GM19023 (cell line): ENCODE measurements around the gene IGSF21.

Experiments used
- ATAC-seq: cut with Tn5 transposase; IDR thresholded peaks from one replicate; pipeline ENCODE4 v1.9.1; 2021; ENCODE audit warnings: mild to moderate bottlenecking, moderate library complexity; ENCODE audit not compliant: unreplicated experiment

Gene IGSF21

GRCh38 chr1:18394563-18395156, 287.1 kb downstream of the IGSF21 start:
- ATAC-seq = no peak

- no peak for ATAC-seq
Observed at GRCh38 chr1:18396247-18396980, 288.8 kb downstream of the IGSF21 start.

- ATAC-seq = no peak
Observed at GRCh38 chr1:18397641-18398040, 290.0 kb downstream of the IGSF21 start.

DNA sequence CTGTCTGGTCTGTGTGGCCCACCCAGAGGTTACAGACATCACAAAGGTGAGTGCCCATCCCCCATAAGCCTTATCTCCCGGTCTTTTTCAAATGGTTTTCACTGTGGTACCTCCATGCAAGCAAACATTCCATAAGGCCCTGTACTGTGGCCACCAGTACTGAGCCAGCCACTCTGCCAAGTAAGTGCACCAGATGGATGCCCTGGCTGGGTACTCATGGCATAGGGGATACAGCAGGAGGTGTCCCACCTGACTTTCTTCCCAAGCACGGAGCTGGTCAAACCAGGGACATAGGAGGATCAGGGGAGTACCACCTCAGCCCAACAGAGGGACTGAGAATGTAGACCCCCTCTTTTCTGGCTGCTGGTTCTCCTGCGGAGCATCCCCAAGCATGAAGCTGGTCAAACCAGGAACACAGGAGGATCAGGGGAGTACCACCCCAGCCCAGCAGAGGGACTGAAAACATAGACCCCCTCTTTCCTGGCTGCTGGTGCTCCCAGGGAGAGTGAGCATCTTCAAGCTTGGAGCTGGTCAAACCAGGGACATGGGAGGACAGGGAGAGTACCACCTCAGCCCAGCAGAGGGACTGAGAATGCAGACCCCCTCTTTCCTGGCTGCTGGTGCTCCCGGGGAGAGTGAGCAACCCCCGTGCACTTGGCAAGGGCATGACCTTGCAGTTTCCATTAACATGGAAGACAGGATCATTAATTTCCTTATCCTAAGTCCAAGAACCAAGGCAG, 291.4 kb downstream of the IGSF21 start:
- ATAC-seq = no peak

GRCh38 chr1:18400347-18401102, 292.9 kb downstream of the IGSF21 start:
- no peak for ATAC-seq

GRCh38 chr1:18401921-18402320, 294.3 kb downstream of the IGSF21 start:
- no peak for ATAC-seq

GRCh38 chr1:18404460-18404859, 296.9 kb downstream of the IGSF21 start:
- no peak for ATAC-seq

DNA sequence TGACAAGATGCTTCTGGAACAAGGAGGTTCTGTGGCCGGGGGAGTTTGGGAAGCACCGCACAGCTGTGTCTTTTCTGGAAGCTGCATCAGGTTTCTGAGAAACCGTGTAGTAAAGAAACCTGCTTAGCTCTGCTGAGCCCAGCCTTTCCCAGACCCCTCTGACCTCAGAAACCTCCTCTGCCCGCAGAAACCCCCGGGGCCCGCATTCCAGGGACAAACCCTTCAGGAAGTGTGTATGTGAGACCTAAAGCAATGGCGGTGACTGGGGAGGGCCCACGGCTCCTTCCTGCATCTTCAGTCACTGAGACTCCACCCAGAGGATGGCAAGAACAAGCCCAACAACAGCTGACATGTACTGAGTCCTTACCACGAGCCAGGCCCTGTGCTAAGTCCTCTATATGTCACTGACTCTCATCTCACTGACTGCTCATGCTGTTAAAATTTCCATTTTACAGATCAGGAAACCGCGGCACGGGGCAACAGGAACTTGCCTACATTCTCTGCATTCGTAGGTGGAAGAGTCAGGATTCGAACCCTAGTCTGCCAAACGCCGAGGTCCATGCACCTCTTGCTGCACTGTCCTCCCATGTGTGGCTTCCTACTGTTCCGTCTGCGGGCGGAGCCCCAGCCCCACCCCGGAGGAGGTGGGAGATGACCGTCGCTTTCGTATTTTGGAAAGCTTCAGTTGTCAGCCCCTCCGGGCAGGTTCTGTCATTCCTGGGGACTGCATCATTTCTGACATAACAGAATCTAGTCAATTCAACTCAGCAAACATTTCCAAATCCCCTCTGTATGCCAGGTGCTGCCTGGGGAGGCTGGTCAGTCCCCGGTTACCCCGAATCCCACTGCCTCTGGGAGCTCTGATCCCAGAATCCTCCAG, 299.8 kb downstream of the IGSF21 start:
- no peak for ATAC-seq

DNA sequence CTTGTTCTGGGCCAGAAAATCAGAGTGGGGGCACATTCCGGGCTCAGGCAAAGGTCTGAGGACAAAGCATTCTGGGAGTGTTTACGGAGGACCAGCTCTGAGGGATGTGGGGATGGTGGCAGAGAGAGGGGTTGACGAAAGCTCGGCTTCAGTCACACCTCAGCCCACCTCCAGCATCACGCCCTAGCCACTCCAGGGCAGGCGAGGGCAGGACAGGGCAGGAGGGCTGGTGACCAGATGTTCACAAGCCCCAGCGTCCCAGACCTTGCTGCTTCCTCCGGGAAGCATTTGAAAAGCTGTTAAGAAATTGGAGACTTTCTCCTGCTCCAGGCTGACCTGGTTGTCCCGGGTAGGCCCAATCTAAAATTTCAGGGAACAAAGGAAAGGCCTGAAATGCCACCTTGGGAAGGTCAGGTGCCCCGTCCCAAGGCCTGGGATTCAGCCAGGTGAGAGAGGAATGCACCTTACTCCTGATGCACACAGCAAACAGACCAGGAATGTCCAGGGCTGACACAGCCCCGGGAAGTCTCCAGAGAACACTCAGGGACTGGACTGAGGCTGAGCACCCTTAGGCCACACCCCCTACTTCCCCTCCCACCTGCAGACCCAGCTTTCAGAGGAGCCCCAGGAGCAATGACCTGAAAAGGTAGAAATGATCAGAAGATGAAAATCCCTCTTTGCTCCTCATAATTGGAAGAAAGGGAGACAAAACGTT, 301.2 kb downstream of the IGSF21 start:
- no peak for ATAC-seq

GRCh38 chr1:18409609-18410237, 302.1 kb downstream of the IGSF21 start:
- ATAC-seq = no peak

DNA sequence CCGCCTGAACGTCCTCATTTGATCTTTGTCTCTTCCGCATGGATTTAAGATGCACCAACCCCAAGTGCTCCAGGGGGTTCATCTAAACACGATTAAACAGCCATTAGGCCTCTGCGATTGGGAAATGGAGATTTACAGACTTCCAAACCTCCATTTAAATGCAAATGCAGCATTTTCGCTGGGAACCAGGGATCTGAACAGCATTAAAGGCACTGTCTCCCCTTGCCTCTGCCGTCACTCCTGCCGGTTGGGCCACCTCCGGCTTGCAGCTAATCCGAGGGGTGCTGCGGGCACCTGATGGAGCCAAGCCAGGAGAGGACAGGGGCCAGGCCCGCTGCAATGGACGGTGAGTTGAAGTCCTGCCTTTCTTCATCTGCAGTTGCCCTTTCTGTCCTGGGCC, 302.8 kb downstream of the IGSF21 start:
- ATAC-seq = no peak

DNA sequence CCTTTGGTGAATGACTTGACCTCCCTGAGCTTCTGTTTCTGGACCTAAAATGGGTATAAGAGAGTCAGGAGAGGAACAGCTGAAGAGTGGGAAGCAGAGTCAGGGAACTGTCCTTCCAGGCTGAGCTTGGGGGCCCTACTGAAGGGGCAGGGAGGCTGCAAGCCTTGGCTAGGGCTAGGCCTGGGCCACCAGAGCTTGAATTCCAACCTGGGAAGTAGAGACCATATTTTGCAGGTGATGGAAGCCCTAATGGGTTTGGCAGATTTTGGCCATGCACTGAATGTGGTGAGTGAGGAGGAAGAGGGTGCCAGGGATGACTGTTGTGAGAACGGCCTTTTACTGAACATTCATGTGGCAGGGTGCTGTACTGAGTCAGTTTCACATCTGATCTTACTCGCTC, 303.7 kb downstream of the IGSF21 start:
- no peak for ATAC-seq

DNA sequence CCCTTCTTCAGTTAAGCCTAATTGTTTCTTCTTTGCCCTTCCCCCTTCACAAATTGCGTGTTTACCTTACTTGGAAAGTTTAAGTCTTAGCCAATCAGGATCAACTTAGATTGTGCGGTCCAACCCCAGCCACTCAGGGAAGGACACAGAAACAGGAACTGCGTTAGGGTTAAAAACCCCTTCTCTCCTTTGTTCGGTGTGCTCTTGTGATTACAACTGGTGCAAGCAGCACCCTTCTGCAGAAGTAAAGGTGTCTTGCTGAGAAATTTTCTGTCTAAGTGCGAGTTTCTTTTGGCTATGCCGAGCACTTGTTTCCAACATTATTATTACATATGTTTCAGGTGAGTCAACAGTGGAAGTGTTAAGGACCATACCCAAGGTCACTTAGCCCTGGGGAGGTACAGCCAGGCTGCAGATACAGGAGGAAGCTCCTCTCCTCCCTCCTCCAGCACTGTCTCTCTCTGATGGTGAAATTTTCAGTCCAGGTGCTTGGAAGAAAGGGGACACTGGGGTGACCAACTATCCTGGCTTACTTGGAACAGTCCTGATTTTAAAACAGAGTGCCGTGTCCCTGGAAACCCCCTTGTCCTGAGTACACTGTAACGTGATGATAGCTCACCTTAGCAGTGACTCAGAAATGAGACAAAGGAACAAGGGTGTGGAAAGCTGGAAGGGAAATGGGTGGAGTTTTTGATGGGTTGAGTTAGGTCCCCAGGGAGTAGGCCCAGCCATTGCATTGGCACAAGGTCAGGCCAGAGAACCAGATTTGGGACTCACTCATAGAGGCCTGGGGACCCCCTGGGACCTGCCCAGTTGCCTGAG, 304.4 kb downstream of the IGSF21 start:
- no peak for ATAC-seq

- no peak for ATAC-seq
Observed at GRCh38 chr1:18412882-18413353, 305.3 kb downstream of the IGSF21 start.

DNA sequence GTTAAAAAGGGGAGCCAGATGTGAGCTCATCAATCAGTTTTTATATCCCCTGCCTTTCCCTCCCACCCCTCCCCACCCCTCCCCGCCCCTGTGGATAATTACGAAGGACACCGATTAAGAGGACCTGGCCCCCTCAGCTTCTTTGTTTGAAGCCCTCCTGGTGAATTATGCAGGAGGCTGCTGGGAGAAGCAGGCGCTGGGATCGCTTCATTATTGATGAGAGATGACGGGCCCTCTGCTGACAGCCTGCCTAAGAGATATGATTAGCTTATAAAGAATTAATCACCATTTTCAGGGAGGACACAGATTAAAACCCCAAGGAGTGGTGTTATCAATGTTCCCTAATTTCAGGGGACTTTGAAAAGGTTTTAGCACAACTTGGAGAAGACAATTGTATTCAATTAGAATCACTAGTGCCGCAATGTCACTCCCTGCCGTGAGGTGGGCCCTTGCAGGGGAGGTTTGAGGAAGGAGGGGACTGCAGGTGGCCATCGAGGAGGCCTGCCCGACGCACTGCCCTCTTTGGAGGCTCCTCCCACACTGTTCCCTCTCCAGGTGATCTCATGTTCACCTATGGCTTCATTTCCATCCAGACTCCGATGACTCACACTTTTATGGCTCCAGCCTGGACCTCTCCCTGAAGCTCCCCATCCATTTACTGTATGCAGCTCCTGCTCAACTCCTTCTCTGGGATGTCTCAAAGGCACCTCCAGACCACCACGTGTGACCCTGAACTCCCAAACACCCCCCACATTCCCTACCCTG, 306.1 kb downstream of the IGSF21 start:
- no peak for ATAC-seq

DNA sequence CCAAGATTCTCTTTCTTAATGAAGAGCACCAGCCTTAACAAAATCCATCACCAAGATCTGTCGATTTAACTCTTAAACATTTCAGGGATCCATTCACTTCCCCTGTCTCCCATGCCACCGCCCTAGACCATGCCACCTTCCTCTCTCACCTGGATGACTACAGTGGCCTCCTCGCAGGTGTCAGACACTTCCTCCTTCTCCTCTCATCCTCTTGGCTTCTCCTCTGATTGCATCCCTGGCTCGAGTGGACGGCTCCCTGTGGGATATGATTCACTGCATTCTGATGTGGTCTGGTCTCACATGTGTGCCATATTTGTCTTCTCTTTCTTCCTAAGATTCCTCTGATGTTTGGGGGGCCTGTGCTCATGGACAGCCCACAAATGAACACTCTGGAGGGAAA, 306.7 kb downstream of the IGSF21 start:
- no peak for ATAC-seq

DNA sequence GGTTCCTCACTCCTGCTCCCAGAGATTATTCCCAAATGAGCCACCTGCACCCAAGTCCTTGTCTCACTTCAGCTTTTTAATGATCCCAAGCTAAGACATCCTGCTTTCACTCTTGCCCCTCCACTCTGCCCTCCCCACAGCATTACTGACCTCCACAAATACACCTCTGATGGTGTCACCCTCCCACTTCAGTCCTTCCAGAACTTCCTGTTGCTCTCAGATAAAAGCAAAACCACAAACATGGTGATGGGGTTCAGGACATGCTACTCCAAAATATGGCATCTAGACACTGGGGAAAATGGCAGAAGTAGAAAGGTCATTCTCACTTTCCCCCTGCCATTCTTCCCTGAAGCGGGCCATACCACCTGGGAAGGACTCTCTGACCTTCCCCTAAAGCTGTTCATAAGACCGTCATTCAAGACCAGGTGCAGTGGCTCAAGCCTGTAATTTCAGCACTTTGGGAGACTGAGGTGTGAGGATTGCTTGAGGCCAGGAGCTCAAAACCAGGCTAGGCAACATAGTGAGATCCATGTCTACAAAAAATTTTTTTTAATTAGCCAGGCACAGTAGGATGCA, 307.4 kb downstream of the IGSF21 start:
- ATAC-seq = no peak
